Thyroid gland (tissue), 4 donors: Measurements from ENCODE around the gene RTRAF. TPM values are rescaled to one million over a fixed set of nuclear protein-coding genes. Genes with fewer than 3 reads are reported as not detected.

Source experiments
- DNase-seq, 2 donors: peaks; one replicate each; pipeline ENCODE4 v3.0.0-alpha.2; 2019
- H3K27ac ChIP-seq, 3 donors: fragments of 200-600 bp; sonication (generic); 1 replicate in 2 of 3; 2 replicates in 1 of 3; pipeline ENCODE4 v1.5.1; 2016 to 2019; ENCODE audit warnings: mild to moderate bottlenecking in 1 of 3, moderate library complexity in 1 of 3
- H3K27me3 ChIP-seq: fragments of 200-600 bp; sonication (generic); one replicate; pipeline ENCODE4 v1.5.1; 2019
- H3K36me3 ChIP-seq, 2 donors: fragments of 200-600 bp; sonication (generic); one replicate each; pipeline ENCODE4 v1.5.1; 2016 to 2019
- H3K4me1 ChIP-seq, 2 donors: fragments of 200-600 bp; sonication (generic); one replicate each; pipeline ENCODE4 v1.5.1; 2017 to 2019
- H3K4me3 ChIP-seq, 3 donors: fragments of 200-600 bp; sonication (generic); replicated peaks in 1 of 3; 1 replicate in 2 of 3; 2 replicates in 1 of 3; pipeline ENCODE4 v1.5.1; 2016; ENCODE audit warnings: mild to moderate bottlenecking in 1 of 3
- H3K9me3 ChIP-seq: fragments of 200-600 bp; sonication (generic); one replicate; pipeline ENCODE4 v1.5.1; 2017
- POLR2A ChIP-seq, 2 donors: fragments of 450-650 bp; IDR thresholded peaks; one replicate each; pipeline ENCODE4 v1.6.1; 2017; ENCODE audit warnings: antibody characterized with exemption in 2 of 2, mild to moderate bottlenecking in 2 of 2, moderate library complexity in 1 of 2
- WGBS, 2 donors: methylation state at CpG; one replicate each; pipeline ENCODE4 v1.1.5; 2017; 5-methylcytosine and 5-hydroxymethylcytosine counted together
- intact Hi-C: fragments of 100-400 bp; cut with DNase I; formaldehyde crosslinking; loops from one replicate; pipeline ENCODE4 v1.15.1; 2023
- total RNA-seq, 4 donors: library from RNA; depleted of rRNA; stranded (reverse); fragments of >200 nt; gene quantifications; one replicate each; pipeline ENCODE4 v1.2.3, GENCODE V29; 2016
- TF ChIP-seq, protein P1 (sequence below), 6 experiments: fragments of 200-600 bp in 3 of 6; fragments of 450-650 bp in 3 of 6; sonication (generic) in 3 of 6; IDR thresholded peaks; one replicate each; pipeline ENCODE4 v1.5.1; 2016 to 2019; ENCODE audit warnings: antibody characterized with exemption in 6 of 6, mild to moderate bottlenecking in 2 of 6, inconsistent platforms in 1 of 6, moderate library complexity in 1 of 6

RTRAF gene
- total RNA-seq, 4 donors from 2014 or later: 42.9 to 84.2 (median 51.6) TPM

- peak; percentile 61 to 62 for DNase-seq
Observed at GRCh38 chr14:52049271-52049670, 59.9 kb downstream of the RTRAF start.

GRCh38 chr14:52049721-52050588 is 60.6 kb downstream of the RTRAF start:
- no peaks in the 10 kb centered on the region for H3K9me3 ChIP-seq
- no peak overlapping the region for H3K4me3 ChIP-seq
- peaks cover 87 to 98% of the 10 kb centered on the region in 2 donors for H3K4me1 ChIP-seq
- no peaks in the 10 kb centered on the region for H3K27me3 ChIP-seq
- peak overlapping the region; percentile 71 to 95 (median 80) for H3K27ac ChIP-seq
- no peak for DNase-seq
- intact Hi-C loops: loop anchor here (10.0 kb wide), 1 partner anchor 55 kb away; no protein-coding TSS in a partner anchor
- H3K36me3 ChIP-seq: no peaks in the 10 kb centered on the region
- TF ChIP-seq, protein P1, sequence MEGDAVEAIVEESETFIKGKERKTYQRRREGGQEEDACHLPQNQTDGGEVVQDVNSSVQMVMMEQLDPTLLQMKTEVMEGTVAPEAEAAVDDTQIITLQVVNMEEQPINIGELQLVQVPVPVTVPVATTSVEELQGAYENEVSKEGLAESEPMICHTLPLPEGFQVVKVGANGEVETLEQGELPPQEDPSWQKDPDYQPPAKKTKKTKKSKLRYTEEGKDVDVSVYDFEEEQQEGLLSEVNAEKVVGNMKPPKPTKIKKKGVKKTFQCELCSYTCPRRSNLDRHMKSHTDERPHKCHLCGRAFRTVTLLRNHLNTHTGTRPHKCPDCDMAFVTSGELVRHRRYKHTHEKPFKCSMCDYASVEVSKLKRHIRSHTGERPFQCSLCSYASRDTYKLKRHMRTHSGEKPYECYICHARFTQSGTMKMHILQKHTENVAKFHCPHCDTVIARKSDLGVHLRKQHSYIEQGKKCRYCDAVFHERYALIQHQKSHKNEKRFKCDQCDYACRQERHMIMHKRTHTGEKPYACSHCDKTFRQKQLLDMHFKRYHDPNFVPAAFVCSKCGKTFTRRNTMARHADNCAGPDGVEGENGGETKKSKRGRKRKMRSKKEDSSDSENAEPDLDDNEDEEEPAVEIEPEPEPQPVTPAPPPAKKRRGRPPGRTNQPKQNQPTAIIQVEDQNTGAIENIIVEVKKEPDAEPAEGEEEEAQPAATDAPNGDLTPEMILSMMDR (IDR thresholded peaks at IDR 0.05): no peak
- TF ChIP-seq POLR2A (IDR thresholded peaks at IDR 0.05): no peak
- WGBS, 2 donors: 72 to 77% methylated on average over 5 of the region's 6 CpGs

More at GRCh38 chr14:52049271-52049670, 59.9 kb downstream of the RTRAF start:
- Histone ChIP-seq H3K27ac (peak overlapping the region; percentile 71 to 95 (median 80)), H3K4me1 (peaks cover 89 to 97% of the 10 kb centered on the region in 2 donors), H3K9me3 (no peaks in the 10 kb centered on the region), H3K36me3 (no peaks in the 10 kb centered on the region), H3K4me3 (no peak overlapping the region), H3K27me3 (no peaks in the 10 kb centered on the region)
- peak in 1 of 2 donors; percentile 21 for TF ChIP-seq POLR2A (IDR thresholded peaks at IDR 0.05)
- TF ChIP-seq, protein P1 (IDR thresholded peaks at IDR 0.05): no peak
- 33 to 40% methylated on average over 5 of the region's 5 CpGs for WGBS, 2 donors
- intact Hi-C loops: loop anchor here (10.0 kb wide), 1 partner anchor 54 kb away; no protein-coding TSS in a partner anchor

GRCh38 chr14:52051251-52051650 is 61.9 kb downstream of the RTRAF start:
- H3K27ac ChIP-seq: peak overlapping the region; percentile 71 to 95 (median 80)
- 49 to 53% methylated on average over 3 of the region's 3 CpGs for WGBS, 2 donors
- no peaks in the 10 kb centered on the region for H3K27me3 ChIP-seq
- TF ChIP-seq, protein P1 (IDR thresholded peaks at IDR 0.05): no peak
- no peak for TF ChIP-seq POLR2A (IDR thresholded peaks at IDR 0.05)
- no peaks in the 10 kb centered on the region for H3K36me3 ChIP-seq
- no peaks in the 10 kb centered on the region for H3K9me3 ChIP-seq
- intact Hi-C loops: no loop called here
- no peak for DNase-seq
- no peak overlapping the region for H3K4me3 ChIP-seq
- H3K4me1 ChIP-seq: peaks cover 84 to 100% of the 10 kb centered on the region in 2 donors

DNA sequence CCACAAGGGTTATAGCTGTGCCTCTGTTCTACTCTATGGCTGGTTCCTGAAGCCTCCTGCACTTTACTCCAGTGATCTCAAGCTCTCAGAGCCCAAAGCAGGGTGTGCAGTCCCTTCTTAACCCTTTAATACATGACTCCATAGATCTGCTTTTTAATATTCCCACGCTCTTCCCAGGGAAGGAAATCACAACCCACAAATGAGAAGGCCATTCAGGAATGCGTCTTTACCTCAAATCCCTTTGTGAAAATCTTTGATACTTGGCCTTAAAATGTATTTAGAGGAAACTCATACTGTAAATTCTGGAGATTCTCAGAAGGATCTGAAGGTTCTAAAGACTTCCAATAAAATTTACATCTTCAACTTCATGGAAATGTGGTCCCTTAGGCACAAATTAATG is 62.5 kb downstream of the RTRAF start:
- intact Hi-C loops: no loop called here
- no peak for DNase-seq
- H3K27ac ChIP-seq: peak overlapping the region; percentile 71 to 95 (median 80)
- 55 to 60% methylated on average over 2 of the region's 2 CpGs for WGBS, 2 donors
- no peaks in the 10 kb centered on the region for H3K36me3 ChIP-seq
- H3K27me3 ChIP-seq: no peaks in the 10 kb centered on the region
- TF ChIP-seq, protein P1 (IDR thresholded peaks at IDR 0.05): no peak
- TF ChIP-seq POLR2A (IDR thresholded peaks at IDR 0.05): no peak
- no peaks in the 10 kb centered on the region for H3K9me3 ChIP-seq
- H3K4me1 ChIP-seq: peaks cover 80 to 94% of the 10 kb centered on the region in 2 donors
- no peak overlapping the region for H3K4me3 ChIP-seq
